CD4-positive, alpha-beta T cell (primary cell): ENCODE results near the gene SETD3. TPM values are rescaled to one million over a fixed set of nuclear protein-coding genes. Genes with fewer than 3 reads are reported as not detected.
A peak's percentile ranks its signal among the peaks of the same experiment; 100 is the strongest.

Source experiments
- ATAC-seq: fragments of 200-7000 bp; cut with Tn5 transposase; one replicate; pipeline ENCODE4 v1.10.0; 2022; ENCODE audit warnings: mild to moderate bottlenecking; ENCODE audit not compliant: poor library complexity
- CTCF ChIA-PET: fragments of 350-600 bp; sonication (Branson Sonifier 250); formaldehyde crosslinking; loops from one replicate; lab custom pipeline; 2021; ENCODE audit warnings: antibody characterized with exemption, inconsistent platforms; lab: Charles Lee
- POLR2A ChIA-PET: fragments of 350-600 bp; sonication (Branson Sonifier 250); formaldehyde crosslinking; loops from one replicate; lab custom pipeline; 2021; ENCODE audit warnings: antibody characterized with exemption, inconsistent platforms; lab: Charles Lee
- DNase-seq, 14 experiments: peaks; one replicate each; pipeline ENCODE4 v3.0.0-alpha.2; 2013 to 2020; ENCODE audit warnings: mixed read lengths in 2 of 14
- H3K27ac ChIP-seq, 2 donors: one replicate each; pipeline versions ENCODE4 v1.5.1 to v1.7.0; 2013; ENCODE audit warnings: low read length in 2 of 2, low read depth in 1 of 2, mild to moderate bottlenecking in 1 of 2
- H3K27me3 ChIP-seq, 2 experiments: 1 replicate in 1 of 2; 2 replicates in 1 of 2; pipeline versions ENCODE4 v1.6.1 to v1.7.0; 2013; ENCODE audit warnings: low read length in 2 of 2, control low read depth in 1 of 2, mild to moderate bottlenecking in 1 of 2, moderate library complexity in 1 of 2; ENCODE audit not compliant: insufficient read depth in 2 of 2, control insufficient read depth in 1 of 2
- H3K36me3 ChIP-seq: one replicate; pipeline ENCODE4 v1.6.1; 2013; ENCODE audit warnings: low read length, control low read depth; ENCODE audit not compliant: insufficient read depth
- H3K4me1 ChIP-seq: one replicate; pipeline ENCODE4 v1.6.1; 2013; ENCODE audit warnings: low read length, control low read depth; ENCODE audit not compliant: insufficient read depth
- H3K4me3 ChIP-seq: one replicate; pipeline ENCODE4 v1.5.1; 2013; ENCODE audit warnings: mild to moderate bottlenecking, low read length, moderate library complexity
- H3K9me3 ChIP-seq, 2 experiments: 1 replicate in 1 of 2; 2 replicates in 1 of 2; pipeline versions ENCODE4 v1.6.1 to v1.7.0; 2013; ENCODE audit warnings: low read length in 2 of 2, mild to moderate bottlenecking in 2 of 2, control low read depth in 1 of 2, moderate library complexity in 1 of 2; ENCODE audit not compliant: control insufficient read depth in 1 of 2, insufficient read depth in 1 of 2
- H3K27ac Mint-ChIP-seq: one replicate; pipeline ENCODE4 v1.8.0; 2020; ENCODE audit warnings: mixed read lengths
- H3K27me3 Mint-ChIP-seq: one replicate; pipeline ENCODE4 v1.8.0; 2021; ENCODE audit warnings: mixed read lengths
- H3K36me3 Mint-ChIP-seq: one replicate; pipeline ENCODE4 v1.8.0; 2021; ENCODE audit warnings: low read depth, mixed read lengths
- H3K4me1 Mint-ChIP-seq: one replicate; pipeline ENCODE4 v1.8.0; 2021; ENCODE audit warnings: low read depth, mixed read lengths
- H3K4me3 Mint-ChIP-seq: one replicate; pipeline ENCODE4 v1.8.0; 2020; ENCODE audit warnings: mild to moderate bottlenecking, mixed read lengths
- H3K9me3 Mint-ChIP-seq: one replicate; pipeline ENCODE4 v1.8.0; 2020; ENCODE audit warnings: mixed read lengths
- CTCF ChIP-seq: fragments of 200-600 bp; IDR thresholded peaks from one replicate; pipeline ENCODE4 v1.8.0; 2022; ENCODE audit warnings: antibody characterized with exemption, mild to moderate bottlenecking
- intact Hi-C, 2 experiments: fragments of 100-400 bp; cut with DNase I in 1 of 2; cut with micrococcal nuclease in 1 of 2; formaldehyde crosslinking; loops; one replicate each; pipeline versions ENCODE4 v1.15.1 to v1.9.0; 2023 to 2025; cut with DNase I, micrococcal nuclease
- total RNA-seq, 174 experiments: library from RNA in 2 of 174; stranded (reverse) in 2 of 174; gene quantifications; one replicate each; pipeline ENCODE4 v1.2.3 and lab custom pipeline; 2021 to 2026

Gene SETD3
- total RNA-seq, 2 experiments from 2014 or later: 46.1 to 51.4 TPM

DNA sequence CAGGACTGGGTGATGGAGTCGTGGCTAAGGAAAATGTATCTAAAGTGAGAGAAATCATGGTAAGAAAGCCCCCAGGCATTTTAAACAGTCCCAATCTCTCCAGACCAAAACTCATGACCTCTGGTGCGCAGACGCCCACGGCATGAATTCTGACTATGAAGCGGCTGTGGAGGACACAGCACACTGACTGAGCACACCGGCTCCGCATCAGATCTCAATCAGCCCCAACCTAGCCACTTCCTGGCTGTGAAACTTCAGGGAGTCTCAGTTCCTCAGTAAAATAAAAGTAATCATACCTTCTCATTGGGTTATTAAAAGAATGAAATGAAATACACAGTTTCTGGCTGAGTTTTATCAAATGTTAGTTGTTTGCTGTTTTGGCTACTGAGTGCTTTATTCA is 38.7 kb downstream of the SETD3 start:
- H3K27me3 Mint-ChIP-seq: no peaks in the 10 kb centered on the region
- Histone ChIP-seq H3K27ac (peak overlapping the region in 1 of 2 donors; percentile 13), H3K4me1 (peaks cover 23% of the 10 kb centered on the region), H3K36me3 (peaks cover 37% of the 10 kb centered on the region), H3K4me3 (no peak overlapping the region), H3K27me3 (no peaks in the 10 kb centered on the region), H3K9me3 (no peaks in the 10 kb centered on the region)
- POLR2A ChIA-PET: no interaction called here
- no peak for TF ChIP-seq CTCF
- peak in 2 of 14 experiments; percentile 8 to 23 for DNase-seq
- no peak for ATAC-seq
- H3K4me3 Mint-ChIP-seq: no peak overlapping the region
- H3K36me3 Mint-ChIP-seq: peaks cover 82% of the 10 kb centered on the region
- CTCF ChIA-PET: no interaction called here
- intact Hi-C loops: no loop called here
- H3K9me3 Mint-ChIP-seq: no peaks in the 10 kb centered on the region
- H3K27ac Mint-ChIP-seq: peak overlapping the region; percentile 21
- H3K4me1 Mint-ChIP-seq: peaks cover 54% of the 10 kb centered on the region

DNA sequence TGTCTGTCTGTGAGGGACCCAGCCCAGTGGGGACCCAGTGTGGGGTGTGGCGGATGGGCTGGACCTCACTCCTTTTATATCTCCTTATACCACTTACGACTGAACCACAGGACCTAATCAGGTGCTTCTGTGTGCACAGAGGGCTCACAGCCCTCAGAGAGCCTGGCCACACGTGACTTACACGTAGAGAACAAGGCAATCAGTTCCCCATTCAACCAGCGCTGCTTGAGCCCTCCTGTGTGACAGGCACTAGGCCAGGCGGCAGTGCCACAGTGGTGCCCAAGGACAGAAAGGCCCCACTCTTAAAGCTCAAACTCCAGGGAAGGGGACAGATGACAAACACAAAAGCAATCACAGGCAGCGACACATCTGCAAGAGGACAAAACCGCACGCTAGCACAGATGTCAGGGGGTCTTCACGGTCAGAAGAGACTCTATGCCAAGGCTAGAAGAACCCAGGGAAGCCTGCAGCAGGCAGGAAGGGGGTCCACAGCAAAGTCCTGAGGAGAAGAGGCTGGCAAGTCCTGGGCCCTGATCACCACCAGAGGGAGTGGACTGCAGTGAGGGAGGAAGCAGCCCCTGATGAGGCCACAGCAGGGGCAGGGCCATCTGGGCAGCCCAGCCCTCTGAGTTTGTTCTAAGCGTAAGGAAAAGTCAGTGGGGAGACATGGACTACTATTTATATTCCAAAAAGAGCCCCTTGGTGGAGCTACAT is 39.3 kb downstream of the SETD3 start:
- ATAC-seq: no peak
- Histone ChIP-seq H3K27ac (peak overlapping the region in 1 of 2 donors; percentile 13), H3K36me3 (peaks cover 34% of the 10 kb centered on the region), H3K4me1 (peaks cover 29% of the 10 kb centered on the region), H3K27me3 (no peaks in the 10 kb centered on the region), H3K9me3 (no peaks in the 10 kb centered on the region), H3K4me3 (no peak overlapping the region)
- no peaks in the 10 kb centered on the region for H3K9me3 Mint-ChIP-seq
- no peak for TF ChIP-seq CTCF
- peak overlapping the region; percentile 21 for H3K27ac Mint-ChIP-seq
- H3K36me3 Mint-ChIP-seq: peaks cover 82% of the 10 kb centered on the region
- no peaks in the 10 kb centered on the region for H3K27me3 Mint-ChIP-seq
- H3K4me3 Mint-ChIP-seq: no peak overlapping the region
- POLR2A ChIA-PET: no interaction called here
- CTCF ChIA-PET: no interaction called here
- DNase-seq: no peak
- intact Hi-C loops: no loop called here
- peaks cover 61% of the 10 kb centered on the region for H3K4me1 Mint-ChIP-seq

DNA sequence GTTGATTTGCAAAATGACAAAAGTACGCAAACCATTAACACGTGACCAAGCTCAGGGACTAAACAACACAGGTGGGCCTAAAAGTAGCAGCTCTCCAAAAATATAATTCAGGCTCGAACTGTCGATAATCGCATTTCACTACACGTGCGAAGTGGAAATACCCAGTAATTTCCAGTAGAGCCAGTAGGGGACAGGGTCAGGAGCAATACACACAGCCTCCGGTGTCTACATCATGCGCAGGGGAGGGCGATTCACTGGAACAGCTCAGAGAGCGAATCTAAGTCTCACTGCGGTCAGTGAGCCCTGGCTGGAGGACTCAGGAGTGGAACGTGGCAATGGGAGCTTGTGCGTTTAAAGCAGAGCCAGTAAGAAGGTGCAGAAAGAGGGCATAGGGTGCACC is 40.4 kb downstream of the SETD3 start:
- intact Hi-C loops: no loop called here
- Histone ChIP-seq H3K4me1 (peaks cover 39% of the 10 kb centered on the region), H3K9me3 (no peaks in the 10 kb centered on the region), H3K36me3 (peaks cover 33% of the 10 kb centered on the region), H3K27me3 (no peaks in the 10 kb centered on the region), H3K4me3 (no peak overlapping the region), H3K27ac (no peak overlapping the region)
- ChIA-PET CTCF (no interaction called here), POLR2A (no interaction called here)
- Mint-ChIP-seq H3K27ac (no peak overlapping the region), H3K4me1 (peaks cover 70% of the 10 kb centered on the region), H3K9me3 (no peaks in the 10 kb centered on the region), H3K27me3 (no peaks in the 10 kb centered on the region), H3K36me3 (peaks cover 84% of the 10 kb centered on the region), H3K4me3 (no peak overlapping the region)
- no peak for TF ChIP-seq CTCF
- ATAC-seq (no peak), DNase-seq (no peak)
